M059J (cell line): ENCODE data around the gene ATP1B2. TPM values are rescaled to one million over a fixed set of nuclear protein-coding genes. Genes with fewer than 3 reads are reported as not detected.

Experiments used
- total RNA-seq: library from RNA; depleted of rRNA; stranded (reverse); fragments of >200 nt; shearing (Covaris generic); gene quantifications from 2 replicates; pipeline ENCODE4 v1.2.3, GENCODE V29; 2014; rRNA removed

ATP1B2 gene
- total RNA-seq, 1 experiment from 2014 or later: 0.10 TPM

Other genes with a start within 250 kb of the ATP1B2 start
- gene TMEM256, start 246.8 kb upstream of the ATP1B2 start, total RNA-seq: 122 and 146 TPM in 2 replicates
- gene NLGN2, start 243.1 kb upstream of the ATP1B2 start, total RNA-seq: 8.9 and 16.5 TPM in 2 replicates
- gene SPEM1, start 230.6 kb upstream of the ATP1B2 start, total RNA-seq: not detected in 2 replicates
- not detected in 2 replicates for gene SPEM2, start 225.3 kb upstream of the ATP1B2 start, total RNA-seq
- gene SPEM3, start 222.1 kb upstream of the ATP1B2 start, total RNA-seq: not detected in 2 replicates
- 5.3 and 10.0 TPM in 2 replicates for gene TMEM102, start 215.5 kb upstream of the ATP1B2 start, total RNA-seq
- gene FGF11, start 211.4 kb upstream of the ATP1B2 start, total RNA-seq: 3.7 and 5.0 TPM in 2 replicates
- 10.7 and 16.6 TPM in 2 replicates for gene CHRNB1, start 205.9 kb upstream of the ATP1B2 start, total RNA-seq
- 13.9 and 26.7 TPM in 2 replicates for gene ZBTB4, start 171.3 kb upstream of the ATP1B2 start, total RNA-seq
- gene SLC35G6, start 169.5 kb upstream of the ATP1B2 start, total RNA-seq: not detected in 2 replicates
- 15.2 and 26.1 TPM in 2 replicates for gene POLR2A, start 166.6 kb upstream of the ATP1B2 start, total RNA-seq
- 13.3 and 20.3 TPM in 2 replicates for gene TNFSF12, start 101.9 kb upstream of the ATP1B2 start, total RNA-seq
- gene TNFSF13, start 92.2 kb upstream of the ATP1B2 start, total RNA-seq: 3.2 and 4.2 TPM in 2 replicates
- gene SENP3, start 89.0 kb upstream of the ATP1B2 start, total RNA-seq: 75.1 and 88.2 TPM in 2 replicates
- gene CD68, start 71.3 kb upstream of the ATP1B2 start, total RNA-seq: 120 and 147 TPM in 2 replicates
- 216 and 398 TPM in 2 replicates for gene MPDU1, start 67.1 kb upstream of the ATP1B2 start, total RNA-seq
- not detected in 2 replicates for gene SOX15, start 60.8 kb upstream of the ATP1B2 start, total RNA-seq
- gene FXR2, start 36.0 kb upstream of the ATP1B2 start, total RNA-seq: 28.3 and 51.7 TPM in 2 replicates
- 36.3 and 37.4 TPM in 2 replicates for gene SAT2, start 23.1 kb upstream of the ATP1B2 start, total RNA-seq
- gene SHBG, start 20.8 kb upstream of the ATP1B2 start, total RNA-seq: not detected in 2 replicates
- gene TP53, start 36.6 kb downstream of the ATP1B2 start, total RNA-seq: 73.1 and 79.1 TPM in 2 replicates
- gene WRAP53, start 37.6 kb downstream of the ATP1B2 start, total RNA-seq: 14.2 and 20.3 TPM in 2 replicates
- gene EFNB3, start 54.3 kb downstream of the ATP1B2 start, total RNA-seq: 1.1 TPM in 2 replicates
- 0.02 TPM in 1 of 2 replicates, not detected in the other for gene DNAH2, start 66.8 kb downstream of the ATP1B2 start, total RNA-seq
- 0.59 and 3.2 TPM in 2 replicates for gene KDM6B, start 183.3 kb downstream of the ATP1B2 start, total RNA-seq
- gene TMEM88, start 204.1 kb downstream of the ATP1B2 start, total RNA-seq: 0.49 TPM in 1 of 2 replicates, not detected in the other
- 49.4 and 68.2 TPM in 2 replicates for gene NAA38, start 206.6 kb downstream of the ATP1B2 start, total RNA-seq
- gene CYB5D1, start 207.1 kb downstream of the ATP1B2 start, total RNA-seq: 6.6 and 14.2 TPM in 2 replicates
- gene CHD3, start 237.9 kb downstream of the ATP1B2 start, total RNA-seq: 15.6 and 31.3 TPM in 2 replicates